Osteoblast (primary cell): ENCODE data around the gene AMBP. TPM values are rescaled to one million over a fixed set of nuclear protein-coding genes. Genes with fewer than 3 reads are reported as not detected.

Source experiments
- DNase-seq: peaks from one replicate; pipeline ENCODE4 v3.0.0; 2011; ENCODE audit warnings: low spot score, mixed read lengths; ENCODE audit not compliant: insufficient read length; ENCODE audit errors: missing footprints
- H2AFZ ChIP-seq: 2 replicates; pipeline ENCODE4 v1.6.0; 2011; ENCODE audit warnings: mild to moderate bottlenecking, low read length
- H3K27ac ChIP-seq: 2 replicates; pipeline ENCODE4 v1.5.1; 2011; ENCODE audit warnings: mild to moderate bottlenecking, low read depth, low read length, moderate library complexity
- H3K27me3 ChIP-seq: 2 replicates; pipeline ENCODE4 v1.6.0; 2012; ENCODE audit warnings: mild to moderate bottlenecking, control low read depth, inconsistent platforms, low read length, moderate library complexity; ENCODE audit not compliant: insufficient read depth
- H3K36me3 ChIP-seq: 2 replicates; pipeline ENCODE4 v1.5.1; 2011; ENCODE audit warnings: mild to moderate bottlenecking, low read length, control low read depth, moderate library complexity; ENCODE audit not compliant: insufficient read depth
- H3K4me1 ChIP-seq: 2 replicates; pipeline ENCODE4 v1.5.1; 2011; ENCODE audit warnings: mild to moderate bottlenecking, low read length, control low read depth, moderate library complexity; ENCODE audit not compliant: insufficient read depth
- H3K4me2 ChIP-seq: 2 replicates; pipeline ENCODE4 v1.6.0; 2011; ENCODE audit warnings: mild to moderate bottlenecking, low read length; ENCODE audit not compliant: insufficient read depth
- H3K4me3 ChIP-seq: fragments of 200-600 bp; sonication (generic); 3 replicates; pipeline ENCODE4 v1.5.1; 2012; ENCODE audit warnings: mild to moderate bottlenecking, low read length, inconsistent platforms; ENCODE audit not compliant: insufficient read depth
- H3K79me2 ChIP-seq: 2 replicates; pipeline ENCODE4 v1.6.0; 2012; ENCODE audit warnings: mild to moderate bottlenecking, low read length, control low read depth, inconsistent platforms; ENCODE audit not compliant: insufficient read depth
- H3K9me3 ChIP-seq: 2 replicates; pipeline ENCODE4 v1.5.1; 2011; ENCODE audit warnings: low read depth, low read length, control low read depth
- H4K20me1 ChIP-seq: 2 replicates; pipeline ENCODE4 v1.6.0; 2012; ENCODE audit warnings: mild to moderate bottlenecking, low read length, control low read depth; ENCODE audit not compliant: insufficient read depth
- CTCF ChIP-seq: IDR thresholded peaks from 2 replicates; pipeline ENCODE4 v1.5.1; 2011; ENCODE audit warnings: mild to moderate bottlenecking, low read depth, low read length, moderate library complexity; ENCODE audit errors: extremely low read depth
- total RNA-seq: library from RNA; depleted of rRNA; stranded (reverse); fragments of >200 nt; gene quantifications from 2 replicates; pipeline ENCODE4 v1.2.3, GENCODE V29; 2012

AMBP gene
- total RNA-seq, 1 donor = not detected

- H3K36me3 ChIP-seq = peaks cover 36% of the 10 kb centered on the region
- H3K79me2 ChIP-seq = no peaks in the 10 kb centered on the region
- no peak overlapping the region for H3K4me3 ChIP-seq
- H3K9me3 ChIP-seq = no peaks in the 10 kb centered on the region
- H3K27ac ChIP-seq = no peak overlapping the region
- H3K4me2 ChIP-seq = no peak overlapping the region
- TF ChIP-seq CTCF = no peak
- peak; percentile 29 for DNase-seq
- H4K20me1 ChIP-seq = no peaks in the 10 kb centered on the region
- H2AFZ ChIP-seq = no peak overlapping the region
- H3K4me1 ChIP-seq = no peaks in the 10 kb centered on the region
- no peaks in the 10 kb centered on the region for H3K27me3 ChIP-seq
These were observed 28.5 kb downstream of the AMBP start for GRCh38 chr9:114049441-114050225.

GRCh38 chr9:114048533-114049415, 29.3 kb downstream of the AMBP start:
- H3K36me3 ChIP-seq = peaks cover 36% of the 10 kb centered on the region
- H2AFZ ChIP-seq = no peak overlapping the region
- H3K4me3 ChIP-seq = no peak overlapping the region
- no peak overlapping the region for H3K27ac ChIP-seq
- TF ChIP-seq CTCF = no peak
- H3K79me2 ChIP-seq = no peaks in the 10 kb centered on the region
- H3K4me1 ChIP-seq = no peaks in the 10 kb centered on the region
- no peaks in the 10 kb centered on the region for H4K20me1 ChIP-seq
- no peaks in the 10 kb centered on the region for H3K27me3 ChIP-seq
- no peak overlapping the region for H3K4me2 ChIP-seq
- DNase-seq = peak; percentile 53
- no peaks in the 10 kb centered on the region for H3K9me3 ChIP-seq

- Histone ChIP-seq H3K36me3 (peaks cover 39% of the 10 kb centered on the region), H3K27ac (no peak overlapping the region), H3K4me1 (no peaks in the 10 kb centered on the region), H3K27me3 (no peaks in the 10 kb centered on the region), H3K9me3 (no peaks in the 10 kb centered on the region), H3K4me2 (no peak overlapping the region), H3K79me2 (peaks cover 2% of the 10 kb centered on the region), H2AFZ (no peak overlapping the region), H4K20me1 (no peaks in the 10 kb centered on the region), H3K4me3 (no peak overlapping the region)
- TF ChIP-seq CTCF = peak; percentile 30
- peak; percentile 41 for DNase-seq
These were observed 30.4 kb downstream of the AMBP start for GRCh38 chr9:114047717-114048116.

- Histone ChIP-seq H3K9me3 (no peaks in the 10 kb centered on the region), H3K27ac (no peak overlapping the region), H2AFZ (no peak overlapping the region), H3K36me3 (peaks cover 37% of the 10 kb centered on the region), H3K27me3 (no peaks in the 10 kb centered on the region), H4K20me1 (no peaks in the 10 kb centered on the region), H3K4me2 (no peak overlapping the region), H3K79me2 (peaks cover 2% of the 10 kb centered on the region), H3K4me1 (no peaks in the 10 kb centered on the region), H3K4me3 (no peak overlapping the region)
- DNase-seq = peak; percentile 26
- TF ChIP-seq CTCF = no peak
These were observed 31.2 kb downstream of the AMBP start for GRCh38 chr9:114046875-114047274.
